Adrenal gland (tissue), 12 donors: ENCODE results near the gene TMEM273. TPM values are rescaled to one million over a fixed set of nuclear protein-coding genes. Genes with fewer than 3 reads are reported as not detected.

Experiments used
- DNase-seq, 7 donors: peaks; one replicate each; pipeline ENCODE4 v3.0.0-alpha.2; 2019 to 2020
- H3K27ac ChIP-seq, 5 donors: fragments of 200-600 bp; sonication (generic) in 4 of 5; 1 replicate in 3 of 5; 2 replicates in 2 of 5; pipeline versions ENCODE4 v1.5.1 to v1.8.0; 2016 to 2020; ENCODE audit warnings: mild to moderate bottlenecking in 1 of 5
- H3K27me3 ChIP-seq: fragments of 200-600 bp; 2 replicates; pipeline ENCODE4 v1.8.0; 2021
- H3K36me3 ChIP-seq, 2 donors: fragments of 200-600 bp; replicated peaks in 1 of 2; 1 replicate in 1 of 2; 2 replicates in 1 of 2; pipeline versions ENCODE4 v1.5.1 to v1.8.0; 2018 to 2022
- H3K4me1 ChIP-seq, 2 donors: fragments of 200-600 bp; replicated peaks in 1 of 2; 1 replicate in 1 of 2; 2 replicates in 1 of 2; pipeline versions ENCODE4 v1.5.1 to v1.8.0; 2018 to 2021
- H3K4me3 ChIP-seq, 4 donors: fragments of 200-600 bp; sonication (generic) in 3 of 4; one replicate each; pipeline ENCODE4 v1.5.1; 2016 to 2018
- H3K9me3 ChIP-seq, 3 donors: fragments of 200-600 bp; sonication (generic) in 1 of 3; replicated peaks in 1 of 3; 1 replicate in 2 of 3; 2 replicates in 1 of 3; pipeline versions ENCODE4 v1.5.1 to v1.8.0; 2016 to 2021
- CTCF ChIP-seq, 6 experiments: fragments of 450-650 bp in 4 of 6; fragments of 200-600 bp in 2 of 6; sonication (generic) in 1 of 6; IDR thresholded peaks; 1 replicate in 5 of 6; 2 replicates in 1 of 6; pipeline versions ENCODE4 v1.5.1 to v1.8.0; 2016 to 2021; ENCODE audit warnings: antibody characterized with exemption in 6 of 6, mild to moderate bottlenecking in 2 of 6, moderate library complexity in 1 of 6
- POLR2A ChIP-seq, 2 donors: fragments of 450-650 bp; IDR thresholded peaks; one replicate each; pipeline ENCODE4 v1.6.1; 2017; ENCODE audit warnings: antibody characterized with exemption in 2 of 2, mild to moderate bottlenecking in 2 of 2, moderate library complexity in 1 of 2
- WGBS, 4 donors: extraction: QIAGEN DNeasy Blood & Tissue Kit in 2 of 4; methylation state at CpG; one replicate each; pipeline versions ENCODE4 v1.1.5 to v1.1.7; 2013 to 2017; 5-methylcytosine and 5-hydroxymethylcytosine counted together
- intact Hi-C, 2 donors: fragments of 100-400 bp; cut with DNase I; formaldehyde crosslinking; loops; one replicate each; pipeline versions ENCODE4 v1.14.1 to v1.15.0; 2022 to 2023
- polyA plus RNA-seq, 3 donors: library from polyadenylated mRNA; stranded (reverse); fragments of 200-250 nt in 2 of 3; fragments of 350-450 nt in 1 of 3; fragmentation: Illumina TruSeq in 1 of 3; extraction: RNeasy Lipid Tissue Mini Kit (QIAGEN cat#74804) in 1 of 3; gene quantifications; one replicate each; pipeline ENCODE4 v1.2.3, GENCODE V29; 2013 to 2014
- total RNA-seq, 9 donors: library from RNA; depleted of rRNA in 4 of 9; stranded (reverse); fragments of >200 nt in 4 of 9; fragments of 120-200 nt in 1 of 9; fragmentation: NEBNext Ultra II Directional in 1 of 9; extraction: Animal tissue kit (Norgen Biotek cat#: 25700) in 1 of 9; gene quantifications; one replicate each; pipeline versions ENCODE4 v1.1.0 to v1.2.4, GENCODE V29; 2013 to 2023
- donor health status: healthy with polysubstance abuse.
- donor health status: Bipolar disorder and iron deficiency.
- donor health status: DM: yes; HTN: yes; CAD: no.
- donor health status: DM: no; HTN: no; CAD: no.
- donor health status: DM: no; HTN: no; CAD: no.
- donor health status: DM: yes; HTN: yes; CAD: no.

The TMEM273 gene
- total and polyA plus RNA-seq, 12 donors, result 2.0 to 10.0 (median 5.8) TPM; not detected in 1

GRCh38 chr10:49176310-49177268 is 11.6 kb downstream of the TMEM273 start:
- Histone ChIP-seq H3K9me3 (no peaks in the 10 kb centered on the region), H3K4me3 (no peak overlapping the region), H3K27ac (peak overlapping the region in 2 of 5 donors; percentile 46 to 55), H3K27me3 (no peaks in the 10 kb centered on the region), H3K4me1 (peaks cover 10 to 11% of the 10 kb centered on the region in 2 donors), H3K36me3 (no peaks in the 10 kb centered on the region)
- DNase-seq, result no peak
- 88 to 93% (median 90%) methylated on average over 17 to 19 of the region's 19 CpGs for WGBS, 4 donors
- TF ChIP-seq CTCF (IDR thresholded peaks at IDR 0.05) (no peak), POLR2A (IDR thresholded peaks at IDR 0.05) (no peak)
- intact Hi-C loops, result no loop called here

GRCh38 chr10:49175587-49176309 is 12.4 kb downstream of the TMEM273 start:
- no peak overlapping the region for H3K4me3 ChIP-seq
- peaks cover 10 to 11% of the 10 kb centered on the region in 2 donors for H3K4me1 ChIP-seq
- no peaks in the 10 kb centered on the region for H3K36me3 ChIP-seq
- no peaks in the 10 kb centered on the region for H3K9me3 ChIP-seq
- TF ChIP-seq POLR2A (IDR thresholded peaks at IDR 0.05), result no peak
- TF ChIP-seq CTCF (IDR thresholded peaks at IDR 0.05), result no peak
- H3K27me3 ChIP-seq, result no peaks in the 10 kb centered on the region
- intact Hi-C loops, result no loop called here
- no peak for DNase-seq
- WGBS, 4 donors, result 91 to 97% (median 93%) methylated on average over 5 to 8 of the region's 8 CpGs
- H3K27ac ChIP-seq, result no peak overlapping the region

- H3K4me1 ChIP-seq, result peaks cover 10 to 11% of the 10 kb centered on the region in 2 donors
- TF ChIP-seq CTCF (IDR thresholded peaks at IDR 0.05), result no peak
- TF ChIP-seq POLR2A (IDR thresholded peaks at IDR 0.05), result no peak
- no peaks in the 10 kb centered on the region for H3K9me3 ChIP-seq
- H3K27ac ChIP-seq, result no peak overlapping the region
- no peaks in the 10 kb centered on the region for H3K27me3 ChIP-seq
- 86 to 91% (median 89%) methylated on average over 10 of the region's 10 CpGs for WGBS, 4 donors
- intact Hi-C loops, result no loop called here
- H3K36me3 ChIP-seq, result no peaks in the 10 kb centered on the region
- no peak overlapping the region for H3K4me3 ChIP-seq
- peak in 1 of 7 donors; percentile 23 for DNase-seq
Observed at GRCh38 chr10:49174926-49175500, 13.2 kb downstream of the TMEM273 start.
